M059J (cell line): ENCODE data around the gene ERI3. TPM values are rescaled to one million over a fixed set of nuclear protein-coding genes. Genes with fewer than 3 reads are reported as not detected.

Experiments
- DNase-seq: peaks from one replicate; pipeline ENCODE4 v3.0.0-alpha.2; 2012; ENCODE audit warnings: low read depth
- total RNA-seq: library from RNA; depleted of rRNA; stranded (reverse); fragments of >200 nt; shearing (Covaris generic); gene quantifications from 2 replicates; pipeline ENCODE4 v1.2.3, GENCODE V29; 2014

Gene ERI3
- total RNA-seq, 1 experiment from 2014 or later = 87.6 TPM

DNA sequence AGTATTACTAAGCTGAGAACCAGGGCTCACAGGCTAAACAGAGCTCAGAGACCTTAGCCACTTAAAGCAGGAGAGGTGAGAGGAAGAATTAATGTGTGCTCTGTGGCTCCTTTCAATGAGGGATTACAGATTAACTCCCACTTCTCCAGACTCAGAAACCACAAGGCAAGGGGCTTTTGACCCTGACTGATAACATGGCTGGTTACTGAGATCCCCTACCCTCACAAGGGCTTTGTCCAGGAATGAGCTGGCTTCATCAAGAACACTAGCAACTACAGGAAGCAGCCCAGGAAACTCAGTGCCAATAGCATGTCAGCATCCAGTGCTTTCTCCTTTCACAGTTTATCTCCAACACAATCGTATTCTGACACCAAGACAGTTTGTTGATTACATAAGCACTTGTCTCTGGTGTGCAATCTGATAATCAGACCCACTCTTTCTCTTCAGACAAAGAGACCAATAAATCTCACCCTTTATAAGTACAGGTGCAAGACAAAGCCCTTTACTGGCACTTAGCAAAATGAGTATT lies 38.8 kb downstream of the ERI3 start:
- DNase-seq = no peak

GRCh38 chr1:44315521-44315920 lies 39.5 kb downstream of the ERI3 start:
- no peak for DNase-seq

DNA sequence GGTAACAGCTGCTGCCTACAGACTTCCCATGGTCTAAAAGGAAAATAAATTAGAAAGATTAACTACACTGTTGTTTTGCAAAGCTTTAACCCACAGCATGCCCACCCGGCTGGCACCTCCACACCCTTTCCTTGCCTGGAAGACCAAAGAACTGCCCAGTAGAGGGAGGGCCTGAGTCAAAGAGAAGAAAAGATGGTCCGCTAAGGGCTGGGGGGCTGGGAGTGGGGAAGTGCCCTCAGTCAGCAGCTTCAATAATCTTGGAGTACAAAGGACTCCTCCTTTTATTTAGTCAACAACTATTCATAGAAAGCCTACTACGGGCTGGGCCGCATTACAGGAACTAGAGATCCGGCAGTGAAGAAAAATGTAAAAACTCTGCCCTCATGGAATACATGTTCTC lies 40.6 kb downstream of the ERI3 start:
- no peak for DNase-seq

- DNase-seq = no peak
These were observed 41.7 kb downstream of the ERI3 start for GRCh38 chr1:44313265-44313918.

- no peak for DNase-seq
These were observed 42.5 kb downstream of the ERI3 start for GRCh38 chr1:44312399-44313196.

DNA sequence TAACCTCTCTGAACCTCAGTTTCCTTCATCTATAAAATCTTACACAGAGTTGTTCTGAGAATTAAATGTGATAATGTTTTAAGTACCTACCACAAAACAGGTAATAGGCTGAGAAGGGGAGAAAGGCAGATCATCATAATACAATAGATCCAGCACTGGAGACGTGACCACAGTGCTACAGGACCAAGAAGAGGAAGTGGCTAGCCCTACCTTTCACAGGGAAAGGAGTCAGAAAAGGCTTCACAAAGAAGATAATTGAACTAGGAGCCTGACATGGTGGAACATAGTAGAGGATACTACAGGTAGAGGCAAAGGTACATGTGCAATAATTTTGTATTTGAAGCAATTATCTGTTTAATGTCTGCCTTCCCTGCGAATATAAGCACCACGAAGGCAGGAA lies 45.1 kb downstream of the ERI3 start:
- no peak for DNase-seq

DNA sequence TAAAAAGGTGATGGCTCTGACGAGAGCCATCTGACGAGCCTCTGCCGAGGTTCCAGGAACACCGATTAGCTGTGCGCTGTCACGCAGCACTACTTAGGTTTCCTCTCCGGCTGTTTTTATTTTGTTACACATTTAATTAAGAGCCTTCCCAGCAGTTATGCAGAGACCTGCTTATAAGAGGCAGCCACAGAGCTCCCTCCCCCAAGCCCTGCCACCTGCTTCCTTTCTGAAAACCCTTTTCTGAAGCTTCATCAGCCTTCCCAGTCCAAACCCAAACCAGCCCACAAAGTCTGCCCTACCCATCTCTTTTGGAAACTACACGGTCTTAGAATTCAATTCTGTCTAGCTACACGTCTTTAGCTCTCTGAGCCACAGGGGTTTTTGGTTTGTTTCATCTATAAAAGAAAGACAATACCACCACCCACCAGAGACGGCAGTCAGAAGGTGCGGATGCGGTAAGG lies 49.1 kb downstream of the ERI3 start:
- DNase-seq = no peak

DNA sequence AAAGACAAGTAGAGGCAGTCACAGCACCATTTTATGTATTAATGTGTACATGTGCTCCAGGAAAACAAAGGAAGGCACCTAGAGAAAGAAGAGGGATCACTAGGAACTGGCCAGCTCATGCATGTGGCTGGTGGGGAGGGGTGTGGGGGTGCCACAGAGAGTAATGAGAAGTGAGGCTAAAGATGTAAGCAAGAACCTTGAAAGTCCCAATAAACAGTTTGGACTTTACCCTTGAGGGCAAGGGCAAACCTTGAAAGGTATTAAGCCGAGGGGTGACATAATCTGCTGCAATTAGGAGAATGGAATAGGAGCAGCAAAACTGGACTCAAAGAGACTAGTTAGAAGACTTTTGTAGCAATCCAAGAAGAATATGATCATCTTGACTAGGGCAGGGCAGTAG lies 51.5 kb downstream of the ERI3 start:
- DNase-seq = no peak

GRCh38 chr1:44302541-44302940 lies 52.5 kb downstream of the ERI3 start:
- DNase-seq = no peak

DNA sequence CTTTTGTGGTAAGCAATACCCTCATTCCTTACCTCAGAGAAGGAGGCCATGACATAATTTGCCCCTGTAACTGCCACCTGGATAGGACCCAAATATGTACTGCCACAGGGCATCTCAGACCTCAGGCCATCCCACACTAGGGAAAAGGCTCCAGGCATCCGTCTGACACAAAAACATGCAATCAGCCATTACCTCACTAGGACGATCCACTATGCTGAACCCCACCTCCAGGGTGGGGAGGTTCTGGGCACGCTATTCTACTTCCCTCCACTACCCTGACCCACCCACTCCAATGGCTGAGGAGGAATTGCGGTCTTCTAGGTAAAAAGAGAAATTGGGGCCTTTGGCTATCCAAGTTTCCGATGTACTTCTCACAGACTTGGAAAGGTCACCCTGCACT lies 53.6 kb downstream of the ERI3 start:
- peak; percentile 17 for DNase-seq

- DNase-seq = no peak
These were observed 54.2 kb downstream of the ERI3 start for GRCh38 chr1:44300852-44301251.

DNA sequence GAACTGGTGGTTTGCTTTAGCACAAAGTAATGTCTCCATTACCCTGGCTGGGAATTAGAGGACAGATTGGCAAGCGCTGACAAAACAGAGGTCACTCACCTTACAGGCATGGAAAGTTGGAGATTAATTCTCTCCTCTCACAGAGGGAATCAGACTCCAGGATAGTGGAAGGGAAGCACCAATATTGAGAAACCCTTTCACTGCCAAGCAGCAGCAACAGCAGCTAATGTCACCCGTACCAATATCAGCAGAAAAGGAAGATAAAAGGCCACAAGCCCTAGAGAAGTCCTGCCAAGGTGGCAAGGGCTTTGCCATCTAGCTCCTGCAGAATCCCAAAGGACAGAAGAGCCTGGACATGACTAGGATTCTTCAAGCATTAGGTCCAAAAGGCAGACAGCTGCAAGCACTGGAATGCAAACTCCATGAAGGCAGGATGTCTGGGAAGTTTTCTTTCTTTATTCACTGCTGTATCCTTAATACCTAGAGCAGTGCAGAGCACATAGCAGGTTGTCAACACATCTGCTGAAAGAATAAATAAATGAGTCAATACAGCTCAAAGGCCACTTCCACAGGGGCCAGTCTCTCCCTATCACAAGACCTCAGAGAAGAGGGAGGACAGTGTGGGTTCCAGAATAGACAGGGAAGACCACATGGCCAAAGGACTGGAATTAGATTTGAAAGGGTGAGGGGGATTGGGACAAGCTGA lies 57.2 kb downstream of the ERI3 start:
- DNase-seq = no peak

DNA sequence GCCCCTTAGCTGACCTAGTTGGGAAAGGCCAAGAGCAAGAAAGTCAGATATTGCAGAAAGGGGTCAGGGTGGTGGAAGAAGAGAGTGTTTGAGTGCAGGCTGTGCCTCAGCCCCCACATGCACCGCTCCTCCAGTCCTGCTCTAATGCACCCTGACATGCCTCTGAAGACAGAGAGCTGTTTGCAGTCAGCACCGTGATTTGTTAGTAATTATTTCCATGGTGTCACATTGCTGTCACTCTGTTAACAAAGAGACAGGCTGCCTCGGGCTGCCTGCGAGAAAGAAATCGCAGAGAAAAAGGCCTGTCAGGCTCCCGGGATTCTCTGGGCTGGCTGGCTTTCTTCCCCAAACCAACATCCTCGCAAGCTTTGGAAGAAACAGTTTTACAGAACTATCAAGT lies 58.3 kb downstream of the ERI3 start:
- DNase-seq = no peak

GRCh38 chr1:44296086-44296485 lies 59.0 kb downstream of the ERI3 start:
- no peak for DNase-seq

GRCh38 chr1:44294588-44295007 lies 60.5 kb downstream of the ERI3 start:
- DNase-seq = peak; percentile 80

DNA sequence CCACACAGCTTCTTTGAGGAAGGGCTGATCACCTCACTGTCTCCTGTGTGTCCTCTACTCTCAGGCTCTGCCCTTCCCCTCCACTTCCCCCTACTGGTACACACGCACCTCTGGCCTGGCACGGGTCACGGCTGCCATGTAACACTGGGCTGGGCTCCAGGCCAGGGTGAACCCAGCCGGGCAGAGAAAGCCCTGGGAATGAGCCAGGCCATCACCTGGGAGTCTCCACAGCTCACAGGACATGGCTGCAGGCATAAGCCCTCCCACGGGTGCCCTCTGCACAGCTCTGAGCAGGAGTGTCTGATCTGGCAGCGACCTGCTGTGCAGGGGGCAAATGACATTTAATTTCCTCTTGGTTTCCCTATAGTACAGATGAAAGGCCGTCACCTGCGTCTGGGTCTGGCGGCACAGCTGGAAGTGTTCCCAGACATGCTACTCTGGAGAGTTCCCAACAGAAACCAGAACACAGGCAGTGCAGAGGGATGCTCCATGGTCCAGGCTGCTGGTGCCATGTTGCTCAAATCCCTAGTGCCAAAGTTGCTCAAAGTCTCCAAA lies 61.2 kb downstream of the ERI3 start:
- DNase-seq = peak; percentile 21

DNA sequence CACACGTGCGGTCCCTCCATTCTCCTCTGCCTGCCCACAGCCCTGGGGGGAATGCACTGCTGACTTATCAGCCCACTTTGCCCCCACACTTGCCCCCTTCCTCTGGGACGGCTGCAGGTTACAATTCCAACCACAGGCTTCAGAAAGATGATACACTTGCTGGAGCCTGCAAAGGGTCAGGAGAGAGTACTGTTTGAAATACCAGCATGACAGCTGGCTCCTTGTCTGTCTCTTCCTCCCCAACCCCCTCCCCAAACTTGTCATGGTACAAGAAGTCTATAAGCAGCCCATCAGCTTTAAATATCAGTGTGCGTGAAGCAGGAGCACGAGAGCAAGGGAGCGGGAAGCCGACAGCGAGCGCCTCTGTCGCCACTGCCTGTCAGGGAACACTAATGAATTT lies 62.4 kb downstream of the ERI3 start:
- DNase-seq = no peak

- no peak for DNase-seq
These were observed 64.6 kb downstream of the ERI3 start for GRCh38 chr1:44290250-44291094.

GRCh38 chr1:44289530-44289929 lies 65.5 kb downstream of the ERI3 start:
- no peak for DNase-seq

GRCh38 chr1:44288883-44289282 lies 66.2 kb downstream of the ERI3 start:
- DNase-seq = no peak

DNA sequence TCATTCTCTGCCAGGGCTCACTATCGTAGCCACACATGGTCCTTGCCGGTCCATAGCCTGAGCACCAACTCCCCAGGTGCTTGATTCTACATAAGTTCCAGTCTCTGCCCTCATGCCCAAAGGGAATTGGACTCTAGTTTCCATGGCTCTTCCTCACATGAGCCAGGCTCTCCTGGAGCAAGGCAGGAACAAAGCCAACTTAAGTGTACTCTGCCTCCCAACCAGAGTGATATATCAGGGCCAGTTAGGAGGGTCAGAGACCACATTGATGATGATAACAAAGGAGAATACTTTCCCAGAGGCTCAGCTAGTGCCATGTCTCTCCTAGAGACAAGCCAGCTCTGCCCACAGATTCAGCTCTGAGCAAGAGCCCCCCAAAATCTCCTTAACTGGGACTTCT lies 70.9 kb downstream of the ERI3 start:
- DNase-seq = no peak
